Keratinocyte (primary cell): ENCODE results near the gene CD163. TPM values are rescaled to one million over a fixed set of nuclear protein-coding genes. Genes with fewer than 3 reads are reported as not detected.

Source experiments
- DNase-seq: peaks from one replicate; pipeline ENCODE4 v3.0.0-alpha.2; 2011; ENCODE audit warnings: low read depth, missing footprints, low spot score
- FAIRE-seq: peaks from 2 replicates; lab custom pipeline; 2011; peaks lifted over from hg19 to GRCh38; lab: Jason Lieb, UNC
- H2AFZ ChIP-seq: 2 replicates; pipeline ENCODE4 v1.6.0; 2012; ENCODE audit warnings: low read length, control low read depth, inconsistent platforms; ENCODE audit not compliant: control insufficient read depth
- H3K27ac ChIP-seq: 2 replicates; pipeline ENCODE4 v1.5.1; 2011; ENCODE audit warnings: low read length; ENCODE audit not compliant: control insufficient read depth, insufficient read depth
- H3K27me3 ChIP-seq: 3 replicates; pipeline ENCODE4 v1.6.0; 2011; ENCODE audit warnings: low read length; ENCODE audit not compliant: control insufficient read depth, insufficient read depth; ENCODE audit errors: extremely low read depth
- H3K36me3 ChIP-seq, 2 experiments: 2 replicates in 1 of 2; 3 replicates in 1 of 2; pipeline ENCODE4 v1.5.1; 2011; ENCODE audit warnings: low read length in 2 of 2, mild to moderate bottlenecking in 1 of 2; ENCODE audit not compliant: control insufficient read depth in 2 of 2, insufficient read depth in 2 of 2; ENCODE audit errors: extremely low read depth in 1 of 2
- H3K4me1 ChIP-seq: 3 replicates; pipeline ENCODE4 v1.5.1; 2011; ENCODE audit warnings: low read length; ENCODE audit not compliant: control insufficient read depth, insufficient read depth; ENCODE audit errors: extremely low read depth
- H3K4me2 ChIP-seq: 3 replicates; pipeline ENCODE4 v1.6.0; 2011; ENCODE audit warnings: low read depth, low read length; ENCODE audit not compliant: control insufficient read depth, insufficient read depth; ENCODE audit errors: extremely low read depth
- H3K4me3 ChIP-seq, 3 experiments: fragments of 200-600 bp in 1 of 3; sonication (generic) in 1 of 3; 2 replicates in 2 of 3; 3 replicates in 1 of 3; pipeline ENCODE4 v1.5.1; 2011 to 2016; ENCODE audit warnings: low read length in 3 of 3, mild to moderate bottlenecking in 3 of 3, control low read depth in 2 of 3, inconsistent platforms in 1 of 3, low read depth in 1 of 3, mixed read lengths in 1 of 3, mixed run types in 1 of 3, moderate library complexity in 1 of 3; ENCODE audit not compliant: control insufficient read depth in 2 of 3, insufficient read depth in 2 of 3; ENCODE audit errors: extremely low read depth in 1 of 3
- H3K79me2 ChIP-seq: 2 replicates; pipeline ENCODE4 v1.6.0; 2012; ENCODE audit warnings: low read length; ENCODE audit not compliant: control insufficient read depth, insufficient read depth
- H3K9ac ChIP-seq: 3 replicates; pipeline ENCODE4 v1.6.0; 2011; ENCODE audit warnings: low read length; ENCODE audit not compliant: control insufficient read depth, insufficient read depth; ENCODE audit errors: extremely low read depth
- H3K9me1 ChIP-seq: 3 replicates; pipeline ENCODE4 v1.6.0; 2011; ENCODE audit warnings: low read length; ENCODE audit not compliant: control insufficient read depth, insufficient read depth; ENCODE audit errors: extremely low read depth
- H3K9me3 ChIP-seq: 2 replicates; pipeline ENCODE4 v1.5.1; 2012; ENCODE audit warnings: low read depth, low read length; ENCODE audit not compliant: control insufficient read depth
- H4K20me1 ChIP-seq: 3 replicates; pipeline ENCODE4 v1.6.0; 2011; ENCODE audit warnings: low read length; ENCODE audit not compliant: control insufficient read depth, insufficient read depth; ENCODE audit errors: extremely low read depth
- EZH2 ChIP-seq: IDR thresholded peaks from one replicate; pipeline ENCODE4 v1.6.1; 2012; ENCODE audit warnings: inconsistent platforms, mild to moderate bottlenecking, low read length, moderate library complexity
- dilution Hi-C: fragments of 300-500 bp; cut with MboI; formaldehyde crosslinking; loops from one replicate; pipeline ENCODE4 v1.7.0; 2020; ENCODE audit warnings: low sequenced_read_pairs; ENCODE audit not compliant: extremely low pct_ligation_motif_present
- polyA plus RNA-seq, 5 experiments: library from polyadenylated mRNA; depleted of rRNA in 3 of 5; stranded (reverse) in 3 of 5; stranded (forward) in 1 of 5; unstranded in 1 of 5; fragments of >200 nt; gene quantifications; 1 replicate in 1 of 5; 2 replicates in 3 of 5; 3 replicates in 1 of 5; pipeline versions ENCODE4 v1.2.1 to v1.2.3, GENCODE V29; 2011 to 2012; ENCODE audit warnings: missing spikeins in 2 of 5, low read depth in 1 of 5, low replicate concordance in 1 of 5
- TF ChIP-seq, protein P1 (sequence below), 3 experiments: IDR thresholded peaks in 1 of 3; conservative IDR thresholded peaks in 1 of 3; optimal IDR thresholded peaks in 1 of 3; 2 replicates in 2 of 3; 3 replicates in 1 of 3; pipeline versions ENCODE3 to v1.5.1; 2011; ENCODE audit warnings: low read length in 3 of 3, mild to moderate bottlenecking in 3 of 3, moderate library complexity in 2 of 3, control low read depth in 1 of 3, inconsistent platforms in 1 of 3; ENCODE audit not compliant: insufficient read depth in 2 of 3; ENCODE audit errors: extremely low read depth in 1 of 3

Gene CD163
- polyA plus RNA-seq, 1 donor (not counting 4 experiments of a cell fraction or from before 2014, with no cell fraction given) = 0.14 TPM

DNA sequence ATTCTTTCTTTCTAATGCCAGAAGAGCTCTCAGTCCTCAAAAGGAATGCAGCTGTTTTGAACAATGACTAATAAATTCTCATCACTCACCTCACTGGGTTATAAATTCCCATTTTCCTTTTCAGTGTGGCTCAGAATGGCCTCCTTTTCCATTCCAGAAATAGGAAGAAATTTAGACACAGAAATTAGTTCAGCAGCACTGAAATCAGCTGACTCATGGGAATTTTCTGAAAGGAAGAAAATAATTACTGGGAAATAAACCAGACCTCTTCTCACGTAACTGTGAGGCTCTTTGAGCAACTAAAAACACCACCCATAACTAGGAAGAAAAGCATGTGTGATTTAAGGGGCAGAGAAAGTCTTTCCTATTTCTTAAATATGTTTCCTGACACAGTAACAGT lies 23.8 kb downstream of the CD163 start:
- H3K27ac ChIP-seq = no peak overlapping the region
- no peaks in the 10 kb centered on the region for H4K20me1 ChIP-seq
- H3K9me1 ChIP-seq = no peaks in the 10 kb centered on the region
- DNase-seq = no peak
- dilution Hi-C loops = no loop called here
- FAIRE-seq = no peak
- H3K4me3 ChIP-seq = no peak overlapping the region
- H3K27me3 ChIP-seq = no peaks in the 10 kb centered on the region
- no peaks in the 10 kb centered on the region for H3K79me2 ChIP-seq
- no peak overlapping the region for H2AFZ ChIP-seq
- no peaks in the 10 kb centered on the region for H3K36me3 ChIP-seq
- H3K9ac ChIP-seq = no peak overlapping the region
- H3K4me2 ChIP-seq = no peak overlapping the region
- H3K9me3 ChIP-seq = no peaks in the 10 kb centered on the region
- no peaks in the 10 kb centered on the region for H3K4me1 ChIP-seq
- TF ChIP-seq EZH2 = no peak
- TF ChIP-seq, protein P1, sequence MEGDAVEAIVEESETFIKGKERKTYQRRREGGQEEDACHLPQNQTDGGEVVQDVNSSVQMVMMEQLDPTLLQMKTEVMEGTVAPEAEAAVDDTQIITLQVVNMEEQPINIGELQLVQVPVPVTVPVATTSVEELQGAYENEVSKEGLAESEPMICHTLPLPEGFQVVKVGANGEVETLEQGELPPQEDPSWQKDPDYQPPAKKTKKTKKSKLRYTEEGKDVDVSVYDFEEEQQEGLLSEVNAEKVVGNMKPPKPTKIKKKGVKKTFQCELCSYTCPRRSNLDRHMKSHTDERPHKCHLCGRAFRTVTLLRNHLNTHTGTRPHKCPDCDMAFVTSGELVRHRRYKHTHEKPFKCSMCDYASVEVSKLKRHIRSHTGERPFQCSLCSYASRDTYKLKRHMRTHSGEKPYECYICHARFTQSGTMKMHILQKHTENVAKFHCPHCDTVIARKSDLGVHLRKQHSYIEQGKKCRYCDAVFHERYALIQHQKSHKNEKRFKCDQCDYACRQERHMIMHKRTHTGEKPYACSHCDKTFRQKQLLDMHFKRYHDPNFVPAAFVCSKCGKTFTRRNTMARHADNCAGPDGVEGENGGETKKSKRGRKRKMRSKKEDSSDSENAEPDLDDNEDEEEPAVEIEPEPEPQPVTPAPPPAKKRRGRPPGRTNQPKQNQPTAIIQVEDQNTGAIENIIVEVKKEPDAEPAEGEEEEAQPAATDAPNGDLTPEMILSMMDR (optimal IDR thresholded peaks at IDR 0.05 in 1 of 3, IDR thresholded peaks at IDR 0.05 in 1 of 3, conservative IDR thresholded peaks at IDR 0.05 in 1 of 3; ENCODE audit: extremely low read depth in 1 of 3, insufficient read depth in 2 of 3, low read length in 3 of 3) = no peak

GRCh38 chr12:7472060-7472459 lies 31.5 kb downstream of the CD163 start:
- no peak for DNase-seq
- Histone ChIP-seq H3K27ac (no peak overlapping the region), H3K9ac (no peak overlapping the region), H3K4me2 (no peak overlapping the region), H3K9me1 (no peaks in the 10 kb centered on the region), H3K4me3 (no peak overlapping the region), H3K27me3 (no peaks in the 10 kb centered on the region), H3K4me1 (no peaks in the 10 kb centered on the region), H3K36me3 (no peaks in the 10 kb centered on the region), H3K9me3 (no peaks in the 10 kb centered on the region), H4K20me1 (no peaks in the 10 kb centered on the region), H2AFZ (no peak overlapping the region), H3K79me2 (no peaks in the 10 kb centered on the region)
- FAIRE-seq = no peak
- no peak for TF ChIP-seq EZH2
- TF ChIP-seq, protein P1 (optimal IDR thresholded peaks at IDR 0.05 in 1 of 3, IDR thresholded peaks at IDR 0.05 in 1 of 3, conservative IDR thresholded peaks at IDR 0.05 in 1 of 3; ENCODE audit: extremely low read depth in 1 of 3, insufficient read depth in 2 of 3, low read length in 3 of 3) = no peak
- dilution Hi-C loops = no loop called here
